ENCODE results near the gene GRIN2B. TPM values are rescaled to one million over a fixed set of nuclear protein-coding genes. Genes with fewer than 3 reads are reported as not detected.

The GRIN2B gene
- under 1 TPM; 0.32 to 0.80 (median 0.57) TPM for total RNA-seq
- long read RNA-seq, donor 1: 0 reads
- long read RNA-seq, donor 2: 0 reads

- Histone ChIP-seq H3K36me3 (ENCODE audit: low read depth) (no peaks in the 10 kb centered on the region), H3K4me3 (no peak within 1 kb of the TSS), H3K4me1 (ENCODE audit: low read depth) (peaks cover 3% of the 10 kb centered on the region), H3K9me3 (no peaks in the 10 kb centered on the region)
- TF ChIP-seq CTCF (IDR thresholded peaks at IDR 0.05): no peak
- DNase-seq: peak in 1 of 3 donors; percentile 41
- peak; percentile 45 for ATAC-seq
- intact Hi-C loops (cut with DNase I, micrococcal nuclease): no loop called here
Observed at GRCh38 chr12:13981296-13981962, at the start of gene GRIN2B. TSS of gene GRIN2B (minus strand) at chr12:13981602. CDS start at chr12:13866208, 115,394 bp downstream.

GRCh38 chr12:14026537-14026936 lies 45.1 kb upstream of the GRIN2B start:
- ATAC-seq (no peak), DNase-seq (no peak)
- Histone ChIP-seq H3K4me1 (ENCODE audit: low read depth) (no peaks in the 10 kb centered on the region), H3K36me3 (ENCODE audit: low read depth) (no peaks in the 10 kb centered on the region), H3K4me3 (no peak overlapping the region), H3K9me3 (no peaks in the 10 kb centered on the region)
- no peak for TF ChIP-seq CTCF (IDR thresholded peaks at IDR 0.05)
- intact Hi-C loops (cut with DNase I, micrococcal nuclease): no loop called here

- no peaks in the 10 kb centered on the region for H3K9me3 ChIP-seq
- no peaks in the 10 kb centered on the region for H3K4me1 ChIP-seq (ENCODE audit: low read depth)
- no peak overlapping the region for H3K4me3 ChIP-seq
- ATAC-seq: no peak
- intact Hi-C loops (cut with DNase I, micrococcal nuclease): no loop called here
- no peak for DNase-seq
- no peak for TF ChIP-seq CTCF (IDR thresholded peaks at IDR 0.05)
- no peaks in the 10 kb centered on the region for H3K36me3 ChIP-seq (ENCODE audit: low read depth)
Observed at GRCh38 chr12:14024591-14024990, 43.2 kb upstream of the GRIN2B start.

GRCh38 chr12:14018080-14018479 lies 36.7 kb upstream of the GRIN2B start:
- H3K9me3 ChIP-seq: no peaks in the 10 kb centered on the region
- ATAC-seq: no peak

GRCh38 chr12:14010989-14011388 lies 29.6 kb upstream of the GRIN2B start:
- Histone ChIP-seq H3K4me3 (no peak overlapping the region), H3K9me3 (no peaks in the 10 kb centered on the region), H3K4me1 (ENCODE audit: low read depth) (no peaks in the 10 kb centered on the region), H3K36me3 (ENCODE audit: low read depth) (no peaks in the 10 kb centered on the region)
- DNase-seq (peak in 1 of 3 donors; percentile 15), ATAC-seq (no peak)
- no peak for TF ChIP-seq CTCF (IDR thresholded peaks at IDR 0.05)
- intact Hi-C loops (cut with DNase I, micrococcal nuclease): no loop called here

More at GRCh38 chr12:14018080-14018479, 36.7 kb upstream of the GRIN2B start:
- H3K4me1 ChIP-seq (ENCODE audit: low read depth): no peaks in the 10 kb centered on the region
- no peaks in the 10 kb centered on the region for H3K36me3 ChIP-seq (ENCODE audit: low read depth)
- no peak for TF ChIP-seq CTCF (IDR thresholded peaks at IDR 0.05)
- H3K4me3 ChIP-seq: no peak overlapping the region
- no peak for DNase-seq
- intact Hi-C loops (cut with DNase I, micrococcal nuclease): no loop called here

Data from mucosa of descending colon (tissue), 3 donors.